ENCODE results near the gene OSBPL10.

DNA sequence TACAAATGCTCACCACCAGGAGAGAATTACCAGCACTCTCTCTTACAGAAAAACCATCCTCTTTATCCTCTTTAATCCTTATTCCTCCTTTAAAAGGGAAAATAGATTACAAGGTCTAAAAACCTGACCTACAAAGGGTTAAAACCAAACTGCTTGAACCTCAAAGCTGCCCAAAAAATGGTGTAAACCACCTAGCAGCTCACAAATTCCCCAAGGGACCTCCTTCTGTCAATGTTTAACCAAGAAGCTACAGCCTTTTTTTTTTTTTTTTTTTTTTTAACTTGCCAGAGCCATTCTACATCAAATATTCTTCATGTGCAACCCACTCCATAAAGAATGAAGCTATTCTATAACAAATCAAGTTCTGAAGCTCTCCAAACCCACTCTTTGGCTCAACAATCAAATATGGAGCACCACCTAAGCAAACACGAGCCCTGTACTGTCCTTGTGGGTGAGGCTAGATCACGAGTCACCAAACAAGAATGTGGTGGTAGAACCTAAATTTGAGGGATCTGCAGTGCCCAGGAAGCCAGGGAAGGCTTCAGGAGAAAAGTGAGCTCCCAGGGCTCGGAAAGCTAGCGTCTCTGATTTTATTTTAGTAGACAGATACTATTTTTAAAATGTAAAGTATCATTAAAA lies 20.1 kb downstream of the OSBPL10 start:
- TF ChIP-seq NFRKB (IDR thresholded peaks at IDR 0.05), result no peak
- no peak for TF ChIP-seq FOXA1 (IDR thresholded peaks at IDR 0.05)
- TF ChIP-seq ARNT (IDR thresholded peaks at IDR 0.05), result no peak
- TF ChIP-seq SP1 (IDR thresholded peaks at IDR 0.05), result no peak
- TF ChIP-seq FOXM1 (IDR thresholded peaks at IDR 0.05; ENCODE audit: borderline replicate concordance), result no peak
- TF ChIP-seq LEF1 (IDR thresholded peaks at IDR 0.05; ENCODE audit: borderline replicate concordance), result no peak
- TF ChIP-seq SUZ12 (IDR thresholded peaks at IDR 0.05), result no peak
- TF ChIP-seq BHLHE40 (IDR thresholded peaks at IDR 0.05; ENCODE audit: borderline replicate concordance), result no peak
- TF ChIP-seq, protein P1, sequence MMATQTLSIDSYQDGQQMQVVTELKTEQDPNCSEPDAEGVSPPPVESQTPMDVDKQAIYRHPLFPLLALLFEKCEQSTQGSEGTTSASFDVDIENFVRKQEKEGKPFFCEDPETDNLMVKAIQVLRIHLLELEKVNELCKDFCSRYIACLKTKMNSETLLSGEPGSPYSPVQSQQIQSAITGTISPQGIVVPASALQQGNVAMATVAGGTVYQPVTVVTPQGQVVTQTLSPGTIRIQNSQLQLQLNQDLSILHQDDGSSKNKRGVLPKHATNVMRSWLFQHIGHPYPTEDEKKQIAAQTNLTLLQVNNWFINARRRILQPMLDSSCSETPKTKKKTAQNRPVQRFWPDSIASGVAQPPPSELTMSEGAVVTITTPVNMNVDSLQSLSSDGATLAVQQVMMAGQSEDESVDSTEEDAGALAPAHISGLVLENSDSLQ (IDR thresholded peaks at IDR 0.05), result no peak

All from HEK293T (cell line).